Neural progenitor cell (in vitro differentiated cells): Measurements from ENCODE around the gene CRIP3. TPM values are rescaled to one million over a fixed set of nuclear protein-coding genes. Genes with fewer than 3 reads are reported as not detected.
A peak's percentile ranks its signal among the peaks of the same experiment; 100 is the strongest.

Source experiments
- DNase-seq: peaks from one replicate; pipeline ENCODE4 v3.0.0-alpha.2; 2016; ENCODE audit warnings: low spot score
- H2AFZ ChIP-seq: fragments of 200-600 bp; sonication (generic); replicated peaks from 2 replicates; pipeline ENCODE4 v1.6.1; 2016; ENCODE audit warnings: antibody characterized with exemption
- H3F3A ChIP-seq: fragments of 200-600 bp; sonication (generic); 2 replicates; pipeline ENCODE4 v1.6.1; 2016; ENCODE audit warnings: antibody characterized with exemption, low read depth
- H3K27ac ChIP-seq: fragments of 200-600 bp; sonication (generic); 2 replicates; pipeline ENCODE4 v1.5.1; 2016; ENCODE audit warnings: mild to moderate bottlenecking
- H3K27me3 ChIP-seq: fragments of 200-600 bp; sonication (generic); 2 replicates; pipeline ENCODE4 v1.6.1; 2016; ENCODE audit warnings: mild to moderate bottlenecking, moderate library complexity
- H3K36me3 ChIP-seq: fragments of 200-600 bp; sonication (generic); 2 replicates; pipeline ENCODE4 v1.5.1; 2016
- H3K4me1 ChIP-seq: fragments of 200-600 bp; sonication (generic); 2 replicates; pipeline ENCODE4 v1.6.1; 2016; ENCODE audit warnings: mixed run types
- H3K4me2 ChIP-seq: fragments of 200-600 bp; sonication (generic); 2 replicates; pipeline ENCODE4 v1.6.1; 2016
- H3K4me3 ChIP-seq: fragments of 200-600 bp; sonication (generic); 2 replicates; pipeline ENCODE4 v1.5.1; 2016
- H3K79me2 ChIP-seq: fragments of 200-600 bp; sonication (generic); 2 replicates; pipeline ENCODE4 v1.6.1; 2016; ENCODE audit warnings: low read depth
- H3K9ac ChIP-seq: fragments of 200-600 bp; sonication (generic); 2 replicates; pipeline ENCODE4 v1.6.1; 2016
- H3K9me3 ChIP-seq: fragments of 200-600 bp; sonication (generic); 2 replicates; pipeline ENCODE4 v1.5.1; 2016; ENCODE audit warnings: low read depth
- H4K20me1 ChIP-seq: fragments of 200-600 bp; sonication (generic); 2 replicates; pipeline ENCODE4 v1.6.1; 2016; ENCODE audit warnings: low read depth
- H3K27ac Mint-ChIP-seq: 3 replicates; pipeline ENCODE4 v1.8.0; 2021; ENCODE audit warnings: mixed read lengths
- H3K27me3 Mint-ChIP-seq: 2 replicates; pipeline ENCODE4 v1.8.0; 2022; ENCODE audit warnings: low read depth, mild to moderate bottlenecking, inconsistent platforms, moderate library complexity, mixed read lengths; ENCODE audit not compliant: insufficient read depth
- H3K36me3 Mint-ChIP-seq: 3 replicates; pipeline ENCODE4 v1.8.0; 2021; ENCODE audit warnings: mixed read lengths
- H3K4me1 Mint-ChIP-seq: 3 replicates; pipeline ENCODE4 v1.8.0; 2021; ENCODE audit warnings: mixed read lengths
- H3K4me3 Mint-ChIP-seq: 3 replicates; pipeline ENCODE4 v1.8.0; 2021; ENCODE audit warnings: mild to moderate bottlenecking, moderate library complexity, mixed read lengths
- H3K9me3 Mint-ChIP-seq: 3 replicates; pipeline ENCODE4 v1.8.0; 2020; ENCODE audit warnings: mixed read lengths
- EZH2 ChIP-seq: fragments of 200-600 bp; sonication (generic); IDR thresholded peaks from 2 replicates; pipeline ENCODE4 v1.6.1; 2017; ENCODE audit warnings: antibody characterized with exemption, mild to moderate bottlenecking, moderate library complexity
- EZH2phosphoT487 ChIP-seq: fragments of 200-600 bp; sonication (generic); IDR thresholded peaks from 2 replicates; pipeline ENCODE4 v1.6.1; 2017; ENCODE audit warnings: antibody characterized with exemption
- total RNA-seq: library from RNA; depleted of rRNA; stranded (reverse); fragments of >200 nt; gene quantifications from 2 replicates; pipeline ENCODE4 v1.2.3, GENCODE V29; 2015; ENCODE audit warnings: low replicate concordance
- TF ChIP-seq, protein P1 (sequence below): fragments of 200-600 bp; sonication (generic); IDR thresholded peaks from 2 replicates; pipeline ENCODE4 v1.5.1; 2017; ENCODE audit warnings: antibody characterized with exemption, mild to moderate bottlenecking

The CRIP3 gene
- total RNA-seq, 1 donor from 2014 or later = 21.3 TPM

DNA sequence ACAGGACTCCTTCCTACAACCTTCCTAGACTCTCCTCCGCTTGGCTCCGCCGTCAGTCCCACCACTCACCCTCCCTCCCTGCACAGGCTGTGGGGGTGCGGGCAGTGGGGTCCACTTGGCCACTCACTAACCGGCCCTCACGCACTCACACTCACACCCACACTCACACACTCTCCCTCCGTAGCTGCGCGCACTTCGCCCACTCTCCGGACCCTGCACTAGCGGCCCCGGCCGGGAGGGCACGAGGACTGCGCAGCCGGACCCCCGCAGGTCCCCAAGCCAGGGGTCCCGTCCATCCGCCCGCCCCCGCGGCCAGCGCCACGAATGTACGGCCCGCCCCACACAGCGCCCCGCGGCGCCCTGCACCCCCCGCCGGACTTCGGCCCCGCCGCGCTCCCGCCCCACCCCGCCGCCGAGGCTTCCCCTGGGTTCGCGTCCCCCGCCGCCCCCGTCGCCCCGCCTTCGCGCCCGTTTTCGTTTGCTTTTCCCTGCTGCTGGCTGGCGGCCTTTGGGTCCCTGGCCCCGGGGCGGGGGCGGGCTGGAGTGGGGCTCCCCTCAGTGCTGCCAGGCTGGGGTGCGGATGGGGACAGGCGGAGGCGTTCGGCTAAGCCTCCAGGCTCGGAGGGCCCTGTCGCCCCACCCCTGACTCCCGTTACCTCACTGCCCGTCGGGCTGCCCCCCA is 33.6 kb downstream of the CRIP3 start:
- TF ChIP-seq EZH2phosphoT487 (peak; percentile 14), EZH2 (no peak)
- TF ChIP-seq, protein P1, sequence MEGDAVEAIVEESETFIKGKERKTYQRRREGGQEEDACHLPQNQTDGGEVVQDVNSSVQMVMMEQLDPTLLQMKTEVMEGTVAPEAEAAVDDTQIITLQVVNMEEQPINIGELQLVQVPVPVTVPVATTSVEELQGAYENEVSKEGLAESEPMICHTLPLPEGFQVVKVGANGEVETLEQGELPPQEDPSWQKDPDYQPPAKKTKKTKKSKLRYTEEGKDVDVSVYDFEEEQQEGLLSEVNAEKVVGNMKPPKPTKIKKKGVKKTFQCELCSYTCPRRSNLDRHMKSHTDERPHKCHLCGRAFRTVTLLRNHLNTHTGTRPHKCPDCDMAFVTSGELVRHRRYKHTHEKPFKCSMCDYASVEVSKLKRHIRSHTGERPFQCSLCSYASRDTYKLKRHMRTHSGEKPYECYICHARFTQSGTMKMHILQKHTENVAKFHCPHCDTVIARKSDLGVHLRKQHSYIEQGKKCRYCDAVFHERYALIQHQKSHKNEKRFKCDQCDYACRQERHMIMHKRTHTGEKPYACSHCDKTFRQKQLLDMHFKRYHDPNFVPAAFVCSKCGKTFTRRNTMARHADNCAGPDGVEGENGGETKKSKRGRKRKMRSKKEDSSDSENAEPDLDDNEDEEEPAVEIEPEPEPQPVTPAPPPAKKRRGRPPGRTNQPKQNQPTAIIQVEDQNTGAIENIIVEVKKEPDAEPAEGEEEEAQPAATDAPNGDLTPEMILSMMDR = no peak

DNA sequence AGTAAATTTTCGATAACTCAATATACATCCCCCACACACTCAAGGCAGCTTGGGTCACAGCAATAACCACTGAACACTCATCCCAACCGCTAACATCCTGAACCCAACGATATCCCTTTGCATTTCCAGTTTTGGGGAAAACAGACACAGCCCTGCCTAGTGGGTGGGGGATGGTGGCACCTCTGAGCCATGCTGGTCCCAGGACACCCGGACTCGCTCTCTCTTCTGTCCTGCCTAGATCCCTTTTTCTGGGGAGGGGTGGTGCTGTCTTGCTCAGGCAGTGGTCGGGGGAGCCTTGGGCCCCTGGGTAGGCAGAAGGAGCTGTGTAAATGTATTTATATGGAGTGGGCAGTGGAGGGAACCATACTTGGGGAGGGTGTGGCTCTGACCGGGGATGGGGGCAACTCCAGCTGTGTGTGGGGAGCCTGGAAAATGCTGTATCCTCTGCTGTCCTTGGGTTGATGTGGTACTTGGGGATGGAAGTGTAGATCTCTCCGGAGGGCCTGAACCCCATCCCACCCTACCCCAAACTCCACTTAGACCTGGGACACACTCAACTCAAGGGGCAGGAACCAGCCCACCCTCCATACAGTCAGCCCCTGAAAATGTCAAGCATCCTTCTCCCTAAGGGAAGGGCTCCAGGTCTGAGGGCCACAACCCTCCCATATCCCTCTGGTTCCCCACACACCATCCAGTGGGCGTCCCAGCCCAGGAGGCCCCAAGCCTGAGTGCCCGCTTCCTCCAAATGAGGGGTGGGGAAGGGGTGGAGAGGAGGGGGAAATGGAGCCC is 34.3 kb downstream of the CRIP3 start:
- Histone ChIP-seq H4K20me1 (no peaks in the 10 kb centered on the region), H3F3A (peaks cover 36% of the 10 kb centered on the region), H3K9me3 (no peaks in the 10 kb centered on the region), H3K36me3 (no peaks in the 10 kb centered on the region), H3K4me2 (peak overlapping the region; percentile 88), H2AFZ (peak overlapping the region; percentile 90), H3K27ac (no peak overlapping the region), H3K27me3 (peaks cover 54% of the 10 kb centered on the region), H3K4me3 (peak overlapping the region; percentile 69), H3K9ac (no peak overlapping the region), H3K4me1 (peaks cover 41% of the 10 kb centered on the region), H3K79me2 (no peaks in the 10 kb centered on the region)
- Mint-ChIP-seq H3K27me3 (peaks cover 34% of the 10 kb centered on the region), H3K4me3 (peak overlapping the region; percentile 82), H3K4me1 (peaks cover 44% of the 10 kb centered on the region), H3K9me3 (no peaks in the 10 kb centered on the region), H3K36me3 (peaks cover 2% of the 10 kb centered on the region), H3K27ac (no peak overlapping the region)
- no peak for DNase-seq
- TF ChIP-seq, protein P1 = no peak
- no peak for TF ChIP-seq EZH2
- TF ChIP-seq EZH2phosphoT487 = no peak

More for the DNA sequence above, 33.6 kb downstream of the CRIP3 start:
- Histone ChIP-seq H3K27me3 (peaks cover 46% of the 10 kb centered on the region), H3K9me3 (no peaks in the 10 kb centered on the region), H3K4me2 (peak overlapping the region; percentile 88), H2AFZ (peak overlapping the region; percentile 90), H3K36me3 (no peaks in the 10 kb centered on the region), H3F3A (peaks cover 36% of the 10 kb centered on the region), H3K27ac (no peak overlapping the region), H4K20me1 (no peaks in the 10 kb centered on the region), H3K79me2 (no peaks in the 10 kb centered on the region), H3K4me3 (peak overlapping the region; percentile 69), H3K9ac (no peak overlapping the region), H3K4me1 (peaks cover 33% of the 10 kb centered on the region)
- Mint-ChIP-seq H3K4me1 (peaks cover 42% of the 10 kb centered on the region), H3K36me3 (peaks cover 2% of the 10 kb centered on the region), H3K27me3 (peaks cover 34% of the 10 kb centered on the region), H3K9me3 (no peaks in the 10 kb centered on the region), H3K27ac (no peak overlapping the region), H3K4me3 (peak overlapping the region; percentile 82)
- peak; percentile 49 for DNase-seq

GRCh38 chr6:43273707-43274106 is 34.9 kb downstream of the CRIP3 start:
- H3K9me3 ChIP-seq = no peaks in the 10 kb centered on the region
- H3K36me3 ChIP-seq = no peaks in the 10 kb centered on the region
- no peaks in the 10 kb centered on the region for H3K79me2 ChIP-seq
- peaks cover 38% of the 10 kb centered on the region for H3K4me1 ChIP-seq
- no peak overlapping the region for H3K4me3 ChIP-seq
- DNase-seq = no peak
- H3K27ac ChIP-seq = no peak overlapping the region
- no peaks in the 10 kb centered on the region for H4K20me1 ChIP-seq
- H3K4me3 Mint-ChIP-seq = no peak overlapping the region
- H2AFZ ChIP-seq = no peak overlapping the region
- H3K27me3 Mint-ChIP-seq = peaks cover 40% of the 10 kb centered on the region
- no peak overlapping the region for H3K4me2 ChIP-seq
- H3K27ac Mint-ChIP-seq = no peak overlapping the region
- H3K4me1 Mint-ChIP-seq = peaks cover 49% of the 10 kb centered on the region
- no peaks in the 10 kb centered on the region for H3K9me3 Mint-ChIP-seq
- H3K27me3 ChIP-seq = peaks cover 60% of the 10 kb centered on the region
- peaks cover 2% of the 10 kb centered on the region for H3K36me3 Mint-ChIP-seq
- peaks cover 36% of the 10 kb centered on the region for H3F3A ChIP-seq
- H3K9ac ChIP-seq = no peak overlapping the region
- no peak for TF ChIP-seq EZH2phosphoT487
